Natural killer cell (primary cell): ENCODE measurements around the gene COX7A1. TPM values are rescaled to one million over a fixed set of nuclear protein-coding genes. Genes with fewer than 3 reads are reported as not detected.
A peak's percentile ranks its signal among the peaks of the same experiment; 100 is the strongest.

Experiments used
- ATAC-seq, 3 donors: fragments of 150-1000 bp in 2 of 3; fragments of 200-7000 bp in 1 of 3; cut with Tn5 transposase; 1 replicate in 1 of 3; 2 replicates in 2 of 3; pipeline ENCODE4 v1.10.0; 2021; ENCODE audit warnings: mild to moderate bottlenecking in 2 of 3, moderate library complexity in 2 of 3
- DNase-seq, 2 donors: peaks; one replicate each; pipeline versions ENCODE4 v3.0.0 to v3.0.0-alpha.2; 2013 to 2021; ENCODE audit warnings: mixed read lengths in 1 of 2
- H3K27ac ChIP-seq: one replicate; pipeline ENCODE4 v1.5.1; 2013; ENCODE audit warnings: mild to moderate bottlenecking, low read length
- H3K27me3 ChIP-seq: one replicate; pipeline ENCODE4 v1.6.1; 2013; ENCODE audit warnings: low read length; ENCODE audit not compliant: control insufficient read depth, insufficient read depth
- H3K36me3 ChIP-seq: one replicate; pipeline ENCODE4 v1.6.1; 2013; ENCODE audit warnings: low read length; ENCODE audit not compliant: control insufficient read depth, insufficient read depth
- H3K4me1 ChIP-seq: one replicate; pipeline ENCODE4 v1.6.1; 2013; ENCODE audit warnings: low read length; ENCODE audit not compliant: control insufficient read depth, insufficient read depth
- H3K4me3 ChIP-seq: one replicate; pipeline ENCODE4 v1.5.1; 2013; ENCODE audit warnings: low read length
- H3K9me3 ChIP-seq: one replicate; pipeline ENCODE4 v1.6.1; 2013; ENCODE audit warnings: low read length; ENCODE audit not compliant: control insufficient read depth, insufficient read depth
- H3K27ac Mint-ChIP-seq, 2 donors: one replicate each; pipeline ENCODE4 v1.8.0; 2022; ENCODE audit warnings: mild to moderate bottlenecking in 2 of 2, mixed read lengths in 2 of 2, moderate library complexity in 1 of 2
- H3K27me3 Mint-ChIP-seq, 2 donors: one replicate each; pipeline ENCODE4 v1.8.0; 2022; ENCODE audit warnings: low read depth in 2 of 2, mixed read lengths in 2 of 2
- H3K36me3 Mint-ChIP-seq: one replicate; pipeline ENCODE4 v1.8.0; 2022; ENCODE audit warnings: mixed read lengths
- H3K4me1 Mint-ChIP-seq, 2 donors: one replicate each; pipeline ENCODE4 v1.8.0; 2022; ENCODE audit warnings: mixed read lengths in 2 of 2
- H3K4me3 Mint-ChIP-seq: one replicate; pipeline ENCODE4 v1.8.0; 2022; ENCODE audit warnings: mild to moderate bottlenecking, moderate library complexity, mixed read lengths
- H3K9me3 Mint-ChIP-seq, 2 donors: one replicate each; pipeline ENCODE4 v1.8.0; 2022; ENCODE audit warnings: mixed read lengths in 2 of 2
- WGBS: methylation state at CpG from one replicate; pipeline ENCODE4 v1.1.7; 2013; ENCODE audit warnings: missing lambda C conversion rate; ENCODE audit not compliant: insufficient coverage; 5-methylcytosine and 5-hydroxymethylcytosine counted together
- intact Hi-C: fragments of 100-400 bp; cut with micrococcal nuclease; formaldehyde crosslinking; loops from one replicate; pipeline ENCODE4 v1.14.2; 2022
- total RNA-seq, 4 donors: library from RNA; stranded (reverse); fragments of 120-200 nt in 1 of 4; gene quantifications; one replicate each; pipeline versions ENCODE4 v1.2.3 to v1.2.4, GENCODE V29; 2013 to 2022
- TF ChIP-seq, protein P1 (sequence below): fragments of 200-600 bp; IDR thresholded peaks from one replicate; pipeline ENCODE4 v1.8.0; 2022; ENCODE audit warnings: antibody characterized with exemption

The COX7A1 gene
- total RNA-seq, 3 donors from 2014 or later (not counting 1 experiment from before 2014, with no cell fraction given): not detected

DNA sequence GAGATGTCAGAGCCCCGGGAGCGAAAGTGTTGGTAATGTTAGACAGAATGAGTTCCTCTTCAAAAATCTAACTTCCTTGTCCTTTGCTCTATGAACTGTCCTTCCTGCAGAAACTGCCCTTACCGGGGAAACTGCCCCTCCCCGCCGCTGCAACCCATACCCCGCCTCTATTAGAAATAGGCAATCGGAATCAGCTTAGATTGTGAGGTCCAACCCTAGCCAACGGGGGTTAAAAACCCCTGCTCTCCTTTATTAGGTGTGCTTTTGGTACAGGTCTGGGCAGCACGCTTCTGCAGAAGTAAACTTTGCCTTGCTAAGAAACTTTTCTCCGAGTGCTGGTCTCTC lies 23.9 kb downstream of the COX7A1 start:
- peaks cover 27 to 35% of the 10 kb centered on the region in 2 donors for H3K4me1 Mint-ChIP-seq
- Histone ChIP-seq H3K36me3 (peaks cover 17% of the 10 kb centered on the region), H3K4me3 (peak overlapping the region; percentile 87), H3K27ac (peak overlapping the region; percentile 86), H3K9me3 (no peaks in the 10 kb centered on the region), H3K4me1 (peaks cover 44% of the 10 kb centered on the region), H3K27me3 (no peaks in the 10 kb centered on the region)
- intact Hi-C loops: no loop called here
- DNase-seq (no peak), ATAC-seq (no peak)
- H3K9me3 Mint-ChIP-seq: no peaks in the 10 kb centered on the region
- H3K27me3 Mint-ChIP-seq: no peaks in the 10 kb centered on the region
- TF ChIP-seq, protein P1, sequence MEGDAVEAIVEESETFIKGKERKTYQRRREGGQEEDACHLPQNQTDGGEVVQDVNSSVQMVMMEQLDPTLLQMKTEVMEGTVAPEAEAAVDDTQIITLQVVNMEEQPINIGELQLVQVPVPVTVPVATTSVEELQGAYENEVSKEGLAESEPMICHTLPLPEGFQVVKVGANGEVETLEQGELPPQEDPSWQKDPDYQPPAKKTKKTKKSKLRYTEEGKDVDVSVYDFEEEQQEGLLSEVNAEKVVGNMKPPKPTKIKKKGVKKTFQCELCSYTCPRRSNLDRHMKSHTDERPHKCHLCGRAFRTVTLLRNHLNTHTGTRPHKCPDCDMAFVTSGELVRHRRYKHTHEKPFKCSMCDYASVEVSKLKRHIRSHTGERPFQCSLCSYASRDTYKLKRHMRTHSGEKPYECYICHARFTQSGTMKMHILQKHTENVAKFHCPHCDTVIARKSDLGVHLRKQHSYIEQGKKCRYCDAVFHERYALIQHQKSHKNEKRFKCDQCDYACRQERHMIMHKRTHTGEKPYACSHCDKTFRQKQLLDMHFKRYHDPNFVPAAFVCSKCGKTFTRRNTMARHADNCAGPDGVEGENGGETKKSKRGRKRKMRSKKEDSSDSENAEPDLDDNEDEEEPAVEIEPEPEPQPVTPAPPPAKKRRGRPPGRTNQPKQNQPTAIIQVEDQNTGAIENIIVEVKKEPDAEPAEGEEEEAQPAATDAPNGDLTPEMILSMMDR: no peak
- peak overlapping the region; percentile 91 for H3K27ac Mint-ChIP-seq
- 21% methylated on average over 10 of the region's 10 CpGs for WGBS
- no peaks in the 10 kb centered on the region for H3K36me3 Mint-ChIP-seq
- H3K4me3 Mint-ChIP-seq: peak overlapping the region; percentile 92

DNA sequence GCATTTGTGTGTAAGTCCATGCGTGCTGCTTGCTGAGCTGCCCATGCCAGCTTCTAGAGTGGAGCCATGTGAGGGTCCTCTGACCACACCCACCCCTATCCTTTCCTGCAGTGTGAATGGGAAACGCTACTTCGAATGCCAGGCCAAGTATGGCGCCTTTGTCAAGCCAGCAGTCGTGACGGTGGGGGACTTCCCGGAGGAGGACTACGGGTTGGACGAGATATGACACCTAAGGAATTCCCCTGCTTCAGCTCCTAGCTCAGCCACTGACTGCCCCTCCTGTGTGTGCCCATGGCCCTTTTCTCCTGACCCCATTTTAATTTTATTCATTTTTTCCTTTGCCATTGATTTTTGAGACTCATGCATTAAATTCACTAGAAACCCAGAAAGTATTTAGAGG lies 26.7 kb downstream of the COX7A1 start:
- H3K36me3 Mint-ChIP-seq: no peaks in the 10 kb centered on the region
- peak overlapping the region; percentile 28 for H3K4me3 Mint-ChIP-seq
- peaks cover 12 to 23% of the 10 kb centered on the region in 2 donors for H3K4me1 Mint-ChIP-seq
- no peak overlapping the region for H3K27ac Mint-ChIP-seq
- peaks cover 18% of the 10 kb centered on the region for H3K4me1 ChIP-seq
- intact Hi-C loops: loop anchor here (1.0 kb wide), 1 partner anchor 46 kb away; no protein-coding TSS in a partner anchor
- H3K27ac ChIP-seq: no peak overlapping the region
- H3K9me3 ChIP-seq: no peaks in the 10 kb centered on the region
- no peak overlapping the region for H3K4me3 ChIP-seq
- H3K27me3 Mint-ChIP-seq: no peaks in the 10 kb centered on the region
- DNase-seq (peak in 1 of 2 donors; percentile 23), ATAC-seq (no peak)
- 67% methylated on average over 9 of the region's 9 CpGs for WGBS
- TF ChIP-seq, protein P1: no peak
- no peaks in the 10 kb centered on the region for H3K9me3 Mint-ChIP-seq
- peaks cover 34% of the 10 kb centered on the region for H3K36me3 ChIP-seq
- H3K27me3 ChIP-seq: no peaks in the 10 kb centered on the region

DNA sequence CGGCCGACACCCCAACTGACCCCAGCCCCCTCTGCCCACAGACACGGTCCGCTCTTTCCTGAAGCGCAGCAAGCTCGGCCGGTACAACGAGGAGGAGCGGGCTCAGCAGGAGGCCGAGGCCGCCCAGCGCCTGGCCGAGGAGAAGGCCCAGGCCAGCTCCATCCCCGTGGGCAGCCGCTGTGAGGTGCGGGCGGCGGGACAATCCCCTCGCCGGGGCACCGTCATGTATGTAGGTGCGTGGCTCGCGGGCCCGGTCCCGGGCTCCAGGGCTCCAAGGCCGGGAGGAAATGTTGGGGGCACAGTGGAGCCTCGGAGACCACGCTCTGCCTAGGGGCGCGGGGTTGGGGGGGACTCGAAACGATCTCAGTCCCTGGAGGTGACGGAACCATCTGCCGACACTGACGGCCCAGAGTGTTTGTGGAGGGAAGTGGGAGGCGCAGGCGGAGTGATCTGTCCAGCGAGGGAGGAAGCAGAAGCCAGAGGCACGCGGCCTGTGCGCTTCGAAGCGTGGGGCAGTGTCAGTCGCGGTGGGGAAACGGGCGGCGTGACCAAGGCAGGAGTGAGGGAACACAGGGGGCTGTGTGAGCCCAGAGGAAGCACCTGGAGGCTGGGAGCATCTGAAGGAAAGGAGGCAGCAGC lies 30.6 kb downstream of the COX7A1 start:
- peaks cover 2% of the 10 kb centered on the region for H3K4me1 ChIP-seq
- H3K27ac ChIP-seq: no peak overlapping the region
- Mint-ChIP-seq H3K36me3 (no peaks in the 10 kb centered on the region), H3K27ac (peak overlapping the region in 1 of 2 donors; percentile 24), H3K9me3 (no peaks in the 10 kb centered on the region), H3K4me1 (peaks cover 12 to 30% of the 10 kb centered on the region in 2 donors), H3K27me3 (no peaks in the 10 kb centered on the region), H3K4me3 (no peak overlapping the region)
- intact Hi-C loops: no loop called here
- peaks cover 58% of the 10 kb centered on the region for H3K36me3 ChIP-seq
- WGBS: 95% methylated on average over 49 of the region's 49 CpGs
- TF ChIP-seq, protein P1: no peak
- H3K4me3 ChIP-seq: no peak overlapping the region
- no peak for DNase-seq
- H3K9me3 ChIP-seq: no peaks in the 10 kb centered on the region
- ATAC-seq: no peak
- H3K27me3 ChIP-seq: no peaks in the 10 kb centered on the region

DNA sequence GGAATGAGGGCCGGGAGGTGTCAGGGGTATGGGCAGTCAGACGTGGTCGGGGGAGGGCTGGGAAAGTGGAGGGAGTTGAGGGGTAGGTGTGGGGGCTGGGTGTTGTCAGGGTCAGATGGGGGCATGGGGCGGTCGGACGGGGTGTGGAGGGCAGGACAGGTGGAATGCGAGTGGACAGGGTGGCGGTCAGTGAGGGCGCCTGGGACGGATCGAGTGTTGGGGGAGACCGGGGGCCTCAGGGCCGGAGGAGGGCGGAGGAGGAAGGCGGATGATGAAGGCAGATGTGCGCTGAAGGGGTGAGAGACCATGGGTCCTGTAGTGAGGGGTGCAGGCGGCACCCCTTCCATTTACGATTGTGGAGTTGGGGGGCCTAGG lies 31.3 kb downstream of the COX7A1 start:
- Mint-ChIP-seq H3K4me3 (no peak overlapping the region), H3K27me3 (no peaks in the 10 kb centered on the region), H3K27ac (peak overlapping the region in 1 of 2 donors; percentile 22), H3K36me3 (no peaks in the 10 kb centered on the region), H3K9me3 (no peaks in the 10 kb centered on the region), H3K4me1 (peaks cover 18 to 36% of the 10 kb centered on the region in 2 donors)
- H3K27ac ChIP-seq: no peak overlapping the region
- intact Hi-C loops: no loop called here
- TF ChIP-seq, protein P1: no peak
- H3K4me1 ChIP-seq: peaks cover 9% of the 10 kb centered on the region
- H3K27me3 ChIP-seq: no peaks in the 10 kb centered on the region
- H3K9me3 ChIP-seq: no peaks in the 10 kb centered on the region
- no peak for DNase-seq
- peaks cover 58% of the 10 kb centered on the region for H3K36me3 ChIP-seq
- no peak for ATAC-seq
- H3K4me3 ChIP-seq: no peak overlapping the region
- WGBS: 98% methylated on average over 18 of the region's 18 CpGs
